RCC 7860 (cell line): ENCODE measurements around the gene CDC42BPB.

Source experiments
- DNase-seq: peaks from one replicate; pipeline ENCODE4 v3.0.0-alpha.2; 2015; ENCODE audit warnings: low spot score
- FAIRE-seq: peaks from 2 replicates; lab custom pipeline; 2012; peaks lifted over from hg19 to GRCh38; lab: Jason Lieb, UNC

CDC42BPB gene

DNA sequence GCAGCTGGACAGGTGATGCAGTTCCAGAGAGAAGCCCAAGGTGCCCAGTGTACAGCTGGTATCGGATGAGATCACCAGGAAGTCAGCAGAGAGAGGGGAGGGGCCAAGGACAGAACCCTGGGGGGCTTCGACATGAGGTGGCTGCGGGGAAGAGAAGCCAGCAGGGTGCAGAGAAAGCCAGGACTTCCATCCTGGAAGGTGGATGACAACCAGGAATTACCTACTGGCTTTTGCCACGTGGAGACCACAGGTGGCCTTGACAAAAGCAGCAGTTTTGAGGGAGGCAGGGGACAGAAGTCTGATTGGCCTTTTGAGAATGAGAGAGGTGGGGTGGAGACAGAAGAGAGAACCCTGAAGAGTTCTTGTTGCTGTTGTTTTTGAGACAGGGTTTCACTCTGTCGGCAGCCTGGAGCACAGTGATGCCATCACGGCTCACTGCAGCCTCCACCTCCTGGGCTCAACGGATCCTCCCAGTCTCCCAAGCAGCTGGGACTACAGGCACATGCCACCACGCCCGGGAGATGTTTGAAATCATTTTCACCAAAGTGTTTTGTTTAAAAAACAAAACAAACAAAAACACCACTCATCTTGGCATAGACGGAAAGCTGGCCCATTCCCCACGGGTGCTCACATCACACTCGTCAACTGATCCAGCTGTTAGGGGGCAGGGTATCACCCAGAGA is 35.2 kb downstream of the CDC42BPB start:
- DNase-seq (no peak), FAIRE-seq (no peak)

DNA sequence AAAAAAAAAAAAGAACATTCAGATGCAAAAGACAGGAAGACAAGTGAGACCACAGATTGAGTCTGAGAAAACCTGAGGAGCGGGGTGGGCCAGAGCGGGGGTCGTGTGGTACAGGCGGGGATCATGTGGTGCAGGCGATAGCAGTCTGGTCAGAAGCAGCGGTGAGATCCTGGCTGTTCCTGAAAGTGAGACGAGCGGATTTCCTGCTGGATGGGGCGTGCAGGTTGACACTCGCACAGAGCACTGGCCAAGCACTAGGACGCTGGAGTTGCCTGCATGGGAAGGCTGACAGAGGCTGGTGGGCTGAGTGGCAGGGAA is 35.7 kb downstream of the CDC42BPB start:
- no peak for FAIRE-seq
- DNase-seq = no peak

DNA sequence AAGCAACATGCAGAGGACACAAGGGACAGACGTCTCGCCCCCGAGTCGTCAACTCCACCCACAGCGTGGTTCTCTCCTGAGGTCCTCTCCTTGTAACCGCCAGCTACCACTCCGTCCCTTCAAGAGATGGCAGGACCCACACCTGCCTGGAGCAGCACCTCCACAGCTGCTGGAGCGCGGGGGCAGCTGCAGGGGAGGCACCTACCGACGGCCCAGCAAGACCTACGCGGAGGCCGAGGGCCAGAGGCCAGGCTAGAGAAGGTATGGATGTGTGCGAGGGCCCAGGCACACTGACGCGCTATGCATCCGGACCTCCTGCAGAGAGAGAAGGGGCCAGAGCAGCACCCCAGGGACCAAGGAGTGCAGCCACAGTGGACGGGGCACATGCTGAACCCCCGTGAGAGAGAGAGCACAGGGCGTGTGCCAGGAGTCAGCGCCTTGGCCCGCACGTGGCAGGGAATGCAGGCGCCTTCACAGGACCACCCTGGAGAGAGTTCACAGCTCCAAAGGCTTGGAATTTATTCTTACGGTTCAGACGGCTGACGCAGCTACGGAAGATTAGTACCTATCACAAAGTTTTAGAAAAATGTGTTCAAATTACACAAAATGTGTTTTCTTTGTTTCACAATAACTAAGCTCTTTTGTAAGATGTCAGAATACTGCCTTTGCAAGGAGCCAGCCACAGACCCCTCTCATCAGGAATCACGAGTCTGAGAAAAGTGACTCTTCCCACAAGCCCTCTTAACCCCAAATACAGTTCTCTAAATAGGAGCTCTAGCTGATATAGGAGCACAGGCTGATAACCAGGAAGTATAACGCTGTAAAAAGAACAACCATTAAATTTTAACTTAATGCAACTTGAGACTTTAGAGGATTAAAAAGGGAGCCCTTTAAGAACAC is 36.8 kb downstream of the CDC42BPB start:
- FAIRE-seq (no peak), DNase-seq (no peak)

DNA sequence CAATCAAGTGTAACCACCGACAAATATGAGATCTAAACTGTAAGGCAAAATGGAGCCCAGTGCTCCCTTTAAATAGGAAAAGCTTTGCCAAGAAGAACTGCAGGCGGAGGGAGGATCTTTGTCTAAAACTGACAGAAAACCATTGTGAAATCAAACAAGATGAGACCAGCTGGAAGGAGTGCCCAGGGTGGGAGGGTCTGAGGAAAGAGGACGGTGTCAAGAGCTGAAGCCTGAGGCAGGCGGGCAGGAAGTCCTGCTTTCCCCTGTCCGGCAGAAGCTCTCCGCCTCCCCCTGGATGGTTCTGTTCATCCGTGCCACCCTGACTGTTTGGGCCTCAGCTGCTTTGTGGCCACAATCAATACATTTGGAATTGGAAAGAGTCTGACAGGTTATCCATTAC is 37.5 kb downstream of the CDC42BPB start:
- no peak for DNase-seq
- no peak for FAIRE-seq

DNA sequence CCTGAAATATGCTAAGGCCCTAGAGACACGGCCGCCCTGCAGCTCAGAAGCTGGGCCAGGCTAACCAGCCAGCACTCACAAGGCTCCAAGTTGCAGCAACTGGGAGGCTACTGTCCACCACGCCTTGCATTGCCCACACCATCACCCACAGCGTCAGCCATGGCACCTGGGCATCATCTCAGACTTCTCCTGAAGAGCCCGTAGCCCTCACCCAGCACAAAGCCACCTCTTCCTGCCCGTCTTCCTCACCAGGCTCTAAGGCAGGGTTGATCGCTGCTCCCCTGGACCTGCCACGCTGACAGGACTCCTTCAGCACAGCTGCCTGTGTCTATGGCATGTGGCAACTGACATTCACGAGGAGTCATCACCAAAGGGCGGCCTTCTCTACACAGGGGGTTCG is 38.1 kb downstream of the CDC42BPB start:
- no peak for DNase-seq
- no peak for FAIRE-seq

DNA sequence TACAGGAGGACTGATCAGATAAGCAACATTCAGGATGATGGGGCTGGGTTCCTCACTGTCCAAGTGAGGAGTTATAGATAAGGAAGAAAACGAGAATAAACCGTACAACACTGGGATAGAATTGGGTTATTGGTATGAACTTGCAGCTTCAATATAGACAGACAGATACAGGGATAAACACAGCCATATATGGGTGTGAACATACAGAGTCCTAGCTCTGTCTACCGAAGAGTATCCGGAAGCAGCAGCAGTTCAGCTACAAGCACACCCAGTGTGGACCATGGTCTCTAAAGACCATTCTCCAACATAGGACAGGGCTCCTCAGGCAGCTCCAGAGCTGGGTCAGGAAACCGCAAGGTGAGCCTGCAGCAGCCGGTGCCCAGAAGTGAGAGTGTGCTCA is 40.8 kb downstream of the CDC42BPB start:
- DNase-seq = no peak
- no peak for FAIRE-seq

DNA sequence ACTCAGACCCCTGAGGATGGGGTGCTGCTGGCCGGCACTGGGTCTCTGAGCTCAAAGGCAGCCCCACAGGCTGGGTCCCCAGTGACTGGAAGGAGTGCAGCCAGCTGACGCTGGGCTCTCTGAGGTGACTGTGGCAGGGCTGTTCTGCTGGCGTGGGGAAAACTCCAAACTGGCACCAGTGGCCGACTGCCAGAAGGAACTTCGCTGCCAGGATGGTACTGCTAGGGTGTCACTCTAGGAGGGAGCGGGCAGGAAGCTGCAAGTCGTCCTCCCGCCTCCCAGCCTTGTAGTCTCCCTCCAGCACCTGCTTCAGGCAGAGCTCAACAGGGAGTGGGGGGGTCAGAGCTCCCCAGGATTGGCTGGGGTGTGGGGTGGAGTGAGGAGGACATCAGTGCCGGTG is 41.3 kb downstream of the CDC42BPB start:
- no peak for FAIRE-seq
- DNase-seq = no peak

DNA sequence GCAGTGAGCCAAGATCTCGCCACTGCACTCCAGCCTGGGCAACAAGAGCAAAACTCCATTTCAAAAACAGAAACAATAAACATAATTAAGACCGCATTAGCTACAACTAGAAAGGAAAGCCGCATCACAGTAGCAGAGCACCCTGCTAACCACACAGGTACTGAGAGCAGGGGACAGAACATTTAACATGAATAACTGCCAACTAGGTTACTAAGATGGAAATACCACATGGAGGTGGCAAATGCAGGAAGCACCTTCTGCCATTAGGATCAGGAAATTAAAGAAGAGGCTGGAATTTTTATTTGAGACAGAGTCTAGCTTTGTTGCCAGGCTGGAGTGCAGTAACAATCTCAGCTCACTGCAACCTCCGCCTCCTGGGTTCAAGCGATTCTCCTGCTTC is 41.9 kb downstream of the CDC42BPB start:
- FAIRE-seq = no peak
- DNase-seq = no peak

DNA sequence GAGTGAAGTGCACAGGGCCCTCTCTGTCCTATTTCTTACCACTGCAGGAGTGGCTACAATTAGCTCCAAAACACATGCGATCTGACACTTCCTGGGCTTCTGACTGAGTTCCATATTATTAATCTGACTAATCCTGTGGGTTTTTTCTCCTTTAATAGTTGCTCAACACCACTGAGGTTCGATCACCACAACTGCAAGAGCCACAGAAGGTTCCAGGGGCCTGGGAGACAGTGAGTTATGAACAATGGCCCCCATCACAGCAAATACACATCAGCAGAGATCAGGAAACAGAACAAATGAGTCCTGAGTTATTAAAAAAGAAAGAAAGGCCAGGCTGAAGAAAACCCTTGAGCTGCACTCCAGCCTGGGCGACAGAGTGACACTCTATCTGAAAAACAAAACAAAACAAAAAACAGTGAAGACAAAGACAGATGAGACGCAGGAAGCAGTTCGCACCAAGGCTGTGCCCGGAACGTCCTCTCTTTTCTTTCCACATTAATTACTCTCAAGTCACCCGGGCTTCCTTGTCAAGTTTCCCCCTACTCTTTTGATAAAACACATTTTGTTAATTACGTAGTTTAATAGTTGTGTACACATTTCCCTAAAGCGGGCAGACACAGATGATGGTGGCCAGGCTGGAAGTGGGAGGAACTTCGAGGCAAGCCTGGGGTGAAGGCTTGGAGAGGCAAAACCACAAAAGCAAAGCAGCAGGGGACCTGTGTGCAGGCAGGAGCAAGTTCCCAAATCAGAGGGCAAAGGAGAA is 42.7 kb downstream of the CDC42BPB start:
- FAIRE-seq (no peak), DNase-seq (no peak)

DNA sequence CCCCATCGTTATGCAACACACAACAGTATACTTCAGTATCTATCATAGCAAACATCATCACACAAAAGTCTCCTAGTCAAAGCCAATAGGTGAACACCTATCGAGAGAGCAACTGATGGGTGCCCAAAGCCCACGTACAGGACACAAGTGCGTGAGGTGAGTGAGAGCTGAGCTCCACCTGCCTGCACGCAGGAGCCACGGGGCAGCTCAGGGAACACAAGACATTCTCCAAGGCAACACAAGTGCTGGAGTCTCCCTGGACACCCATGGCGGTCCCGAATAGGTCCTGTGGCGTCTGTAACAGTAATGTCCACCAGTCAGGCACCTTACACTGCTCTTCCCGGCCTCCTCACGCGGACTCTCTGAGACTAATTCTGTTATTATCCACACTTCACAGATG is 44.3 kb downstream of the CDC42BPB start:
- FAIRE-seq (no peak), DNase-seq (no peak)

DNA sequence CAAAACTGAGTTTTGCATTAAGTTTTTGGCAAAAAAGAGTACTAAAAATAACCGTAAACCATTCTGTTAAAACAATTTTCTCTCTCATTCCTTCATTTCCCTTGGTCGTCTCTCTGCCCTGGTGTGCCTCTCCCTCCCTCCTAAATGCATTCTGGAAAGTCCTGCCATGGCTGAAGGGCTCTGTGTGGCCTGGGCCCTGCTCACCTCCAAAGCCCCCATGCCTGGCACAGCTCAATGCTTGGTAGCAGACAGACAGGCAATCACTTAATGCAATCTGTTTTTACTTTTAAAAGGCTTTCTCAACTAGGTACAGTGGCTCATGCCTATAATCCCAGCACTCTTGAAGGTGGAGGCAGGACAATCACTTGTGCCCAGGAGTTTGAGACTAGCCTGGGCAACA is 47.8 kb downstream of the CDC42BPB start:
- no peak for FAIRE-seq
- DNase-seq = no peak

DNA sequence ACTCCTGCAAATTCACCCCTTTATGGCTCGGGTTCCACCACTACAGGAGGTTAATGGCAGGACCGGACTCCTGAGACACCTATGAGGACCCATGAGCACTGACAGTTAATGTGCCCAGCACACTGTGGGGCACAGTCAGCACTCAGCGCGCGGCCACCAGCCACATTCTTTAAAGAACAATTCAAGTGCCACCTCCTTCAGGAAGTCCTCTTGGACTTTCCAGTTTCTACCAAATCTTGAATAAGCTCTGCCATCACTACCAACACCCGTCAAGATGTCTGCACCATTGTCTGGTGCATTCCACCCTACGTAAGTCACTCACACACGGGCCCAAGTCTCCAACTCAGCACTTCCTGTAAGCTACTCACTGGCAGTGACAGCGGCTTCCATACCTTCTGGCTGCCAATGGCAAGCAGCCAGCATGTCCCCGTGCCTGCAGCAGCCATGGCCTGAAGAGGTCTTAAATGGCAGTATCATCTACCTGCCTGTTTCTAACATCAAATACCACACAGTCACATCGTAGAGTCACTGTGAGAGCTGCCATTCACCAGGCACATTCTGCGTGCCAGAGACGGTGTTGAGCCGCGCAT is 48.5 kb downstream of the CDC42BPB start:
- FAIRE-seq = no peak
- DNase-seq = peak; percentile 8

DNA sequence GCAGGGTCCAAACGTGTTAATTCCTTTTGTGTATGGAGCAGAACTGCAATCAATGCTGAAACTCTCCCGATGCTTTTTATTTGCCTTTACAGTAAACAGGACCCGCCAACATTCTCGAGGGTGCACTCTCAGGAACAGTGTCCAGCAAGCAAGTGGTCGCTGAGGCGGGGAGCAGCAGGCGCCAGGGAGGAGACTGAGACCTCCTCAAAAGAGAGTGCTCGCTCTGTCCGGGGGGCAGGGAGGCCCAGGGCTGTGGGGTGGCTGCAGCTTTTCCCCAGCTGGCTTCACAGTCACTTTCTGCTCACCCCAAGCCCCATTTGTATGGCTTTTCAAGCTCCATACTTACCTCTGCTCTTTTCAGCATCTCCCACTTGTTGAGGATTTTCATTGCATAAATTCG is 49.2 kb downstream of the CDC42BPB start:
- DNase-seq (no peak), FAIRE-seq (no peak)

DNA sequence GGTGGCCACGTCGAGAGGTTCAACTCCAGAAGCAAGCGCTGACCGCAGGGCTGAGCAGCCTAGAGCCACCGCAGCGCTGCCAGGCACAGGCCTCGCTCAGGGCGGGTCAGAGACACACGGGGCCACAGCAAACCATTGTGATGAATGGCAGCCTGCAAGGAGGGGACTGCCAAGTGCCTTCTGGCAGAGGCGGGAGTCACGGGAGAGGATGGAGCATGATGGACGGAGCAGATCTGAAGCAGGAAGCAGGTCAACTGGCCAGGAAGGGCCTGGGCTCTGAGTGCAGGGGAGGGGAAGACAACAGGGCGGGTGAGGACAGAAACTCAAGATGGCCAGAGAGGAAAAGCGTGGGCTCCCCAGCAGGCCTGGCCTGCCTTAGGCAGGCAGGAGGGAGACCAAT is 49.8 kb downstream of the CDC42BPB start:
- DNase-seq (no peak), FAIRE-seq (no peak)

DNA sequence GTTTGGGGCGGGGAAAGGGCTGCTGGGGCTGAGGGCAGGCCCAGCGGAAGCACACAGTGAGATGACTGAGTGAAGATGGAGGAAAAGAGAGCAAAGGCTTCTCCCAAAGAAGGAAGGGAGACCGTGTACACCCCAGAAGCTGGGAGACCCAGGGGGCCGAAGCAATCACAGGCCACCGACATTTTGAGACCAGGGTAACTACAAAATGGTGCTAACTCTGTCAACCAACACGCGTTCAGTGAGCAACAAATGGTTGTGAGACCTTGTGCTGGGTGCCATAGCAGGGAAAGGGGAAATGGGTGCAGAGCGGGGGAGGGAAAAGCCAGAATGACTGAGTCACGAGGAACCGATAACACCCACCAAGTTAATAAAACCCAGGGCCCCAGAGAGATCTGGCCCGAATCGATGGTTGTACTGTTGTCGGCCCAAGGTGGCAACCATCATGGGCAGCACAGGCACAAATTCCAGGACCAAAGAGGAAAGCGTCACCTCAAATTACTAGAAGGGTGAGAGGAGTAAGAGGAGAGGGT is 50.3 kb downstream of the CDC42BPB start:
- FAIRE-seq (no peak), DNase-seq (no peak)

DNA sequence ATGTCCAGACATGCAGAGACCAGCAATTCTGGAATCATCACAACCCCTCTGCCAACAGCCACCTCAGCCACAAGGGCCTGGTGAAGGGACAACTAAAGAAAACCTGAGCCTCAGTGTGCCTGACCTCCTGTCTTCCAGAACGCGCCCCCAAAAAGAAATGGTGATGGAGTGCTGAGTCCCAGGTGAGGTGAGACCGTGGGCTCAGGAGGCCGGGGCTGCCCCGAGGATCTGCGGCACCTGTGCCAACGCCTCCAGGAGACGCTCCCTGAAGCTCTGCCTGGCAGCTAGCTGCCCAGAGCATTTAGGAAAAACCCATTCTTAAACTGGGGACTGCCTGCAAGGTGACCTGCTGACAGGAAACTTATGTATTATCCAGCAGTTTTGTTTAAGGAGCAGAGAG is 51.2 kb downstream of the CDC42BPB start:
- FAIRE-seq (no peak), DNase-seq (no peak)

DNA sequence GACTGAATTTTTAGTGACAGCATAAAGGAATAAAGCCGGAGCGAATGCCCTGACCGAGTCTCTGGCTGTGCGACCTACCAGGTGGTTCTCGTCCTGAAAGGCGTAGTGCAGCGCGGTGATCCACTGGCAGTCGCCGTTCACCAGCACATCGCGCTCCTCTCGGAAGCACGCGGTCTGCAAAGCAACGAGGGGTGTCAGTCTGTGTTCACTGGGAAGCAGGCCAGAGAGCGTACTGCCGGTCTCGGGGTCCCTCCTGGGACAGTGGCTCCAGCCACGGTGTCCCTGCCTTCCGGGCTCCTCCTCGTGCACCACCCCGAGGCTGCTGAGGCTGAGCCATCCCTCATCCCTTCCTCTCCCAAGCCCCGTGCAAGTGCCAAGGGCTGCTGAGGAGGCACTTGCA is 53.5 kb downstream of the CDC42BPB start:
- FAIRE-seq (no peak), DNase-seq (no peak)

DNA sequence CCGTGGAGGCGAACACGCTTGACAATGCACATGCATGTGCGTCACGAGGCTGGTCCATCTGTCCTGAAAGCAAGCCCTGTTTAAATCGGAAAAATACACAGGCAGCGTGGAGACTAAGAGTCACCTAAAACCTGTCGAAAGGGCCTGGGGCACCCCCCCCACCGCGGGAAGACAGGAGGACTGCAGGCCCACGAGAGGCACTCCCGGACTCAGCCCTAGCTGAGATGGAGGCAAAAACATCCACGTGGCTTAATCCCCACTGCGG is 54.1 kb downstream of the CDC42BPB start:
- DNase-seq (no peak), FAIRE-seq (no peak)

DNA sequence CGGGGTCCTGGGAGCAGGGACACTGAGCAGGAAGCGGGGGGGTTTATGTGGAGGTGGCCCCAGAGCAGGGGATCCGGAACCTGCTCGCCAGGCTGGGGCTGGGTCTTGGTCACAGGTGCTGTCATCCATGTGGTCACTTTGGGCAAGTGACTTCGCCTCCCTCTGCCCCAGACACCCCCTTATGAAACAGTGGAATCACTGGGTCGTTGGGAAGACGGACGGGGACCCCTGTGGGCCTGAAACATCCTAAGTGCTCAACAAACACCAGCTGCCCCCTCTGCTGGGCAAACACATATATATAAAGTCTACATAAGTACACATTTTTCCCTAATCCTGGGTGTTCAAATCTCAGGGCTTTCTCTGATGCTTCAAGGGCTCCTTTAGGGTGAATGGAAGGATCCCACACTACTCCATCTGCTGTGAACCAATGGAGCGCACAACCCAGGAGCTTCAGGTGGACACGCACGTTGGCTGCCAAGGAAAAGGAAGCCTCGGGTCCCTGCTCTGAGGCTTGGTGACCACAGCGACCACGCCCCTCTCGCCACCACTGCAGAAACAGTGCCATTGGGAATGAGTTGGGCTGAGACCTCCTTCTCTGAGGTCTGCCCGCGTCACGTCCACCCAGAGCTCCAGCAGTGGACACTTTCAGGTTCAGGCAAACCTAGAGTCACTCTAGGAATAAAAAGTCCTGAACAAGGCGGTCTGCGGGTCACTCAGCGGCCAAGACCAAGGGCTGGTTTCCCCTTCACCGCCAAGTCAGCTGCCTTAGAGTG is 54.6 kb downstream of the CDC42BPB start:
- DNase-seq (no peak), FAIRE-seq (no peak)

DNA sequence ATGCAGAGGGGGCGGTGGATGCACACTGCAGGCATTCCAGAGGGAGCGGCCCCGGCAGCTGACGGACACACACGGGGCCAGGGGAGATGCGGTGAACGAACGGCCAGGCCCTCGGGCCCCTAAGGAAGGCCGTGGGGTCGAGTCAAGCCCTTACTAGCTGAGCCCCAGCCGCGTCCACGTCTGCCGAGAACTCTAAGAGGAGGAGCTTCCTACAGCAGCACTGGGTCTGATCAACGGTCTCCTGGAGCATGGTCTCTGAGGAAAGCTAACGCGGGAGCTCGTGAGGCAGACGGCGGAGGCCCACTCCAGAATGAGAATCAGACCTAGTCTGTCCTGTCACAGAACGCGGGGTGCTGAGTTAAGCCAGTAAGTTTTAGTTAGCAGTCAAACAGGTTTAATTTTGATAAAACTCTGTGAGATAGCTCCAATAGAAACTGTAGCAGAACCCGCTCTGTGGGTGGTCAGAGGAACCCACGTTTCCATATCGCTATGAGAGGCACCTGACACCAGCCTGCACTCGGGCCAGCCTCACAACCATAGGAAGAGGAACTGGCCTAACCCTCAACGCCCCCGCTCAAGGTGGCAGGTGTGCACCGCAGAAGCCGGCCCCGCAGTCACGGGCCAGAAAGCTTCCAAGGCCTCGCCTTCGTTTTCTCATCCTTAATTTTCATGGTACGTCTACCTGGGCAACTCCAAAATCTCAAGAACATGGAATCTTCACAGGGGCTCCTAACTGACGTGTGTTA is 55.5 kb downstream of the CDC42BPB start:
- no peak for FAIRE-seq
- no peak for DNase-seq
